ENCODE results near the gene GPAM. TPM values are rescaled to one million over a fixed set of nuclear protein-coding genes. Genes with fewer than 3 reads are reported as not detected.

The GPAM gene
- polyA plus RNA-seq, 1 of the 3 experiments (the other 2 are of a cell fraction) = 2.1 TPM

GRCh38 chr10:112191041-112191590, 7.6 kb upstream of the GPAM start:
- no peak overlapping the region for H3K9ac ChIP-seq
- POLR2A ChIA-PET = no interaction called here
- no peak overlapping the region for H2AFZ ChIP-seq (ENCODE audit: low read depth)
- WGBS (ENCODE audit: low lambda C conversion rate) = 24% methylated on average over 4 of the region's 4 CpGs
- no peaks in the 10 kb centered on the region for H3K4me1 ChIP-seq (ENCODE audit: control insufficient read depth in 1 of 2, insufficient read depth in 2 of 2, low read depth in 1 of 2, low read length in 1 of 2)
- TF ChIP-seq FOSL2 (IDR thresholded peaks at IDR 0.05; ENCODE audit: borderline replicate concordance, low read depth) = no peak
- no peak for TF ChIP-seq POLR2AphosphoS5 (IDR thresholded peaks at IDR 0.05; ENCODE audit: low read depth, low read length)
- TF ChIP-seq NRF1 (IDR thresholded peaks at IDR 0.05; ENCODE audit: low read depth, low read length) = no peak
- TF ChIP-seq REST (IDR thresholded peaks at IDR 0.05; ENCODE audit: low read depth, low read length) = no peak
- TF ChIP-seq MXI1 (IDR thresholded peaks at IDR 0.05; ENCODE audit: low read depth, low read length) = no peak
- no peak for TF ChIP-seq MEF2A (IDR thresholded peaks at IDR 0.05; ENCODE audit: borderline replicate concordance, low read depth)
- TF ChIP-seq ZBTB33 (IDR thresholded peaks at IDR 0.05; ENCODE audit: borderline replicate concordance, low read depth) = no peak
- TF ChIP-seq RCOR1 (IDR thresholded peaks at IDR 0.05; ENCODE audit: low read length) = no peak
- no peaks in the 10 kb centered on the region for H3K9me2 ChIP-seq
- H3K27ac ChIP-seq (ENCODE audit: low read depth in 2 of 2, low read length in 1 of 2) = no peak overlapping the region
- no peaks in the 10 kb centered on the region for H4K20me1 ChIP-seq (ENCODE audit: insufficient read depth)
- DNase-seq = no peak
- H3K9me3 ChIP-seq = peaks cover 6% of the 10 kb centered on the region; the same call in 1 of the 2 replicates
- no peak overlapping the region for H3K4me2 ChIP-seq
- no peaks in the 10 kb centered on the region for H3K27me3 ChIP-seq (ENCODE audit: insufficient read depth)
- no peaks in the 10 kb centered on the region for H3K36me3 ChIP-seq (replicated peaks in 1 of 2; ENCODE audit: control insufficient read depth in 1 of 2, insufficient read depth in 2 of 2, low read length in 1 of 2)
- H3F3A ChIP-seq (replicated peaks; ENCODE audit: insufficient read depth) = no peaks in the 10 kb centered on the region
- no peak overlapping the region for H3K4me3 ChIP-seq (ENCODE audit: low read depth in 2 of 2, low read length in 1 of 2)
- CTCF ChIA-PET = interaction anchor here (1.3 kb wide), 1 partner anchor 54 kb away, joined by 3 read pairs; no protein-coding TSS in a partner anchor
- H3K79me2 ChIP-seq (ENCODE audit: insufficient read depth) = no peaks in the 10 kb centered on the region

GRCh38 chr10:112189465-112189864, 5.9 kb upstream of the GPAM start:
- no peaks in the 10 kb centered on the region for H4K20me1 ChIP-seq (ENCODE audit: insufficient read depth)
- no peaks in the 10 kb centered on the region for H3K9me2 ChIP-seq
- DNase-seq = no peak
- no peak overlapping the region for H3K4me3 ChIP-seq (ENCODE audit: low read depth in 2 of 2, low read length in 1 of 2)
- no peaks in the 10 kb centered on the region for H3K36me3 ChIP-seq (replicated peaks in 1 of 2; ENCODE audit: control insufficient read depth in 1 of 2, insufficient read depth in 2 of 2, low read length in 1 of 2)
- no peaks in the 10 kb centered on the region for H3K27me3 ChIP-seq (ENCODE audit: insufficient read depth)
- H2AFZ ChIP-seq (ENCODE audit: low read depth) = no peak overlapping the region
- POLR2A ChIA-PET = no interaction called here
- no peak overlapping the region for H3K9ac ChIP-seq
- peaks cover 0 to 1% of the 10 kb centered on the region in 2 experiments; a peak in 1 of 4 replicates for H3K4me1 ChIP-seq (ENCODE audit: control insufficient read depth in 1 of 2, insufficient read depth in 2 of 2, low read depth in 1 of 2, low read length in 1 of 2)
- no peaks in the 10 kb centered on the region for H3F3A ChIP-seq (replicated peaks; ENCODE audit: insufficient read depth)
- no peak for TF ChIP-seq FOSL2 (IDR thresholded peaks at IDR 0.05; ENCODE audit: borderline replicate concordance, low read depth)
- TF ChIP-seq MEF2A (IDR thresholded peaks at IDR 0.05; ENCODE audit: borderline replicate concordance, low read depth) = no peak
- TF ChIP-seq ZBTB33 (IDR thresholded peaks at IDR 0.05; ENCODE audit: borderline replicate concordance, low read depth) = no peak
- TF ChIP-seq USF1 (IDR thresholded peaks at IDR 0.05; ENCODE audit: borderline replicate concordance, low read depth) = no peak
- no peak for TF ChIP-seq JUND (IDR thresholded peaks at IDR 0.05)
- TF ChIP-seq GATA2 (CRISPR knock-in tag; IDR thresholded peaks at IDR 0.05) = no peak
- TF ChIP-seq SIN3A (IDR thresholded peaks at IDR 0.05; ENCODE audit: borderline replicate concordance, low read depth, low read length) = no peak
- TF ChIP-seq CTCF (IDR thresholded peaks at IDR 0.05) = no peak
- TF ChIP-seq TEAD4 (IDR thresholded peaks at IDR 0.05; ENCODE audit: borderline replicate concordance, insufficient read depth) = no peak
- no peak overlapping the region for H3K4me2 ChIP-seq
- H3K27ac ChIP-seq (ENCODE audit: low read depth in 2 of 2, low read length in 1 of 2) = no peak overlapping the region
- no peaks in the 10 kb centered on the region for H3K79me2 ChIP-seq (ENCODE audit: insufficient read depth)
- 31% methylated on average over 5 of the region's 5 CpGs for WGBS (ENCODE audit: low lambda C conversion rate)
- peaks cover 6% of the 10 kb centered on the region; the same call in 1 of the 2 replicates for H3K9me3 ChIP-seq
- CTCF ChIA-PET = interaction anchor here (1.4 to 1.5 kb wide), 2 partner anchors 25 to 124 kb away, joined by 5 to 6 read pairs; no protein-coding TSS in a partner anchor

All from SK-N-SH (cell line).